GM21515 (cell line): ENCODE results near the gene PLEKHG3.

Experiments used
- ATAC-seq: cut with Tn5 transposase; IDR thresholded peaks from one replicate; pipeline ENCODE4 v1.9.1; 2021; ENCODE audit not compliant: unreplicated experiment

The PLEKHG3 gene

DNA sequence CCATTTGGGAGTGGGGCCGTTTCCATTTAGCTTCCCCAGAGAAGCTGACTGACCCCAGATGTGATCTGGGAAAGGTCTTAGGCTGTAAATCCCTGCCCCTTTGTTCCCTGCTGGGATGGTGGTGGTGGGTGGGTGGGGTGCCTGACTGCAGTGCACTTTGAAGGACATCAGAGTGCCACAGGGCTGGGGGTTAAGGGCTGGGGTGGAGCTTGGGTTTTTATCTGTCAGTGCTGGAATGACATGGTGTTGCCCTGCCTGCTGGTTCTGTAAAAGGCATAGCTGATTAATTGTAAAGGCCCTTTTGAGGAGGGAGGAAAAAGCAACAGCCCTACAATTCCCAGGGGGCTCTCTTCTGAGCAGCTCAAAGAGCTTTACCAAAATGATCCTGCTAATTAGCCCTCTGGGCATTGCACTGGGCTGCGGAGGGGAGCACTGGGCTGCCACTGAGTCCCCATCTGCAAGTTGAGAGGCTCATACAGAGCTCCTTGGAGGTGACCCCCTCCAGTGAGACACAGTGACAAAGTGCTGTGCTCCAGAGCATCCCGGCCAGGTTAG, 21.1 kb downstream of the PLEKHG3 start:
- no peak for ATAC-seq

DNA sequence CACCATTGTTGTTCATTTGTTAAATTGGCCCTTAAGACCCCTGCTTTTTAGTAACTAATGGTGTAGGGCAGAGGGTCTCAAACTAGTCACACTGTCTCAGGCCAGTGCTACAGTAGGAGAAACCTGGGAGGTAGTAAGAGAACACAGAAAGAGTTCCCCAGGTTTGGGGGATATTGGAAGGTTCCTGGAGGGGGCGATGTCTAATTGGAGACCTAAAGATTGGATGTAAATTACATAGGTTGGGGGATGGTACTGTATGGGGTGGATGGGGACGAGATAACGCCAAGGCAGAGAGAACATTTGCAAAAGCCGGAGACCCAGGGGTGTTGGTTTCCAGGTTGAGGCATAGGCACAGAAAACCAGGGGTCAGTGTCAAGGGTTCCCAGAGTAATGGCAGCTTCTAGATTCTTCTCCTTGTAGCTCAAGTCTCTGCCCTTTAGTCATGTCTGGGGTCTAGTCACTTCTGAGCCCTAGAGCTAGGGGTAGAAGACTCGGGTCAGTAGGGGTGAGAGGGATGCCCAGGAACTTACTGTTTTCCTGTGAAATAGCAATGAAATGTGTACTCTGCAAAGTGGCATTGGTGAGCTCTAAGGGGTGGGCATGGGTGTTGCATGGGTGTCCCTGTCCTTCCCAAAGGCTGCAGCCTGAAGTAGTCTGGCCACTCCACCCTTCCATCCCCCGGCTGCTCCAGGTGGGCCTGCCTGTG, 21.8 kb downstream of the PLEKHG3 start:
- ATAC-seq: no peak

DNA sequence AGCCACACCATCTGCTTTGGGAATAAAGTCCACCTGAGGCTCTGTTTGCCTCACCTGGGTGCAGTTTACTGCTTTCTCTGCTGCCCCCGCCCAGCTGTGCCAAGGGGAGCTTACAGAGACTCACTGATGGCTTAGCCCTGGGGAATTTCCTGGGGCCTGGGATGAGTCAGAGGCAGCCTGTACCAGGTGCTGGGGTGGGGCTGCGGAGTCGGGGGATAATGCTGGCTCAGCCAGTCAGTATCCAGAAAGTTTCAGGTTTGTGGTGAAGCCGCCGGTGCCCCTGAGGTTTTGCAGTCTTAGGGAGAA, 22.3 kb downstream of the PLEKHG3 start:
- no peak for ATAC-seq

DNA sequence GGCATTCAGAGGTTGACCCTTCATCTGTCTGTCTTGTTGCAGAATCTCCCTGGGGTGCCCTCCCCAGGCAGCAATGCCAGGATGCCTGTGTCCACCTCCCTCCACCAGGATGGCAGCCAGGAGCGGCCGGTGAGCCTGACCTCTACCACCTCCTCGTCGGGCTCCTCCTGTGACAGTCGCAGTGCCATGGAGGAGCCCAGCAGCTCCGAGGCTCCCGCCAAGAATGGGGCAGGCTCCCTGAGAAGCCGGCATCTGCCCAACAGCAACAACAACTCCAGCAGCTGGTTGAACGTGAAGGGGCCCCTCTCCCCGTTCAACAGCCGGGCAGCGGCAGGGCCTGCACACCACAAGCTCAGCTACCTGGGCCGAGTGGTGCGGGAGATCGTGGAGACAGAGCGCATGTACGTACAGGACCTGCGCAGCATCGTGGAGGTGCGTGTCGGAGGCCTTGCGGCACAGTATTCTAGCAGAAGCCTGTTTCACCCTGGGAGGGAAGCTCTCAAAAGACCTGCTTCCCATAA, 23.4 kb downstream of the PLEKHG3 start:
- no peak for ATAC-seq

DNA sequence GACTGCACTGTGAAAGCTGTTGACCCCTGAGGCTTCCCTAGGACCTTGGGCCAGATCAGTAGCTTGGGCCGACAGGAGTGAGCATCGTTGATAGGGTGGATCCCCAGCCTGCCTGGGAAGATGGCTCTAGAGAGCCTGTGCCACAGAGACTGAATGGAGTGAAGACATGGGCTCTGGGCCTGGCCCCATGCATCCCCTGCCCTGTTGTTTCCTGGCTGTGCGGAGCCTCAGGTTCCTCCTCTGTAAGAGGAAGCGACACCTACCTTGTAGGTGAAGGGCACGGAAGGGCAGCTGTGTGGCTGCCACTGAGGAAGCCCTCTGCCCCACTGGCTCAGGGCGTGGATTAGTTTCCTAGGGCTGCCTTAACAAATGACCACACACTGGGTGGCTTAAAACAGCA, 23.9 kb downstream of the PLEKHG3 start:
- ATAC-seq: no peak

DNA sequence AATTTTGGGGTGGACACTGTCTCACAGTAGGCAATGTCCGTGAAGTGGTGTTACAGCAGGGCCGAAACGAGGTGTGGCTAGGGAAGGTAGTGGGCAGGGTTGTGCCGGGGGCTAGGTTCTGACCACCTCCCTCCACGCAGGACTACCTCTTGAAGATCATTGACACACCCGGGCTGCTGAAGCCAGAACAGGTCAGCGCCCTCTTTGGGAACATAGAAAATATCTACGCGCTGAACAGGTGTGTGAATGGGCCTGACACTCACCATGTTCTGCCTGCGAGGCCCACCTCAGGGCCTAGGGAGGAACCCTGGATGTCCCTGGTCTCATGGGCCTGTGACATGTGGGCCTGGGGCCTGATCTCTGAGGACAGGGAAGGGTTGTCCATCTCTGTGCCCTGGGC, 24.6 kb downstream of the PLEKHG3 start:
- no peak for ATAC-seq

DNA sequence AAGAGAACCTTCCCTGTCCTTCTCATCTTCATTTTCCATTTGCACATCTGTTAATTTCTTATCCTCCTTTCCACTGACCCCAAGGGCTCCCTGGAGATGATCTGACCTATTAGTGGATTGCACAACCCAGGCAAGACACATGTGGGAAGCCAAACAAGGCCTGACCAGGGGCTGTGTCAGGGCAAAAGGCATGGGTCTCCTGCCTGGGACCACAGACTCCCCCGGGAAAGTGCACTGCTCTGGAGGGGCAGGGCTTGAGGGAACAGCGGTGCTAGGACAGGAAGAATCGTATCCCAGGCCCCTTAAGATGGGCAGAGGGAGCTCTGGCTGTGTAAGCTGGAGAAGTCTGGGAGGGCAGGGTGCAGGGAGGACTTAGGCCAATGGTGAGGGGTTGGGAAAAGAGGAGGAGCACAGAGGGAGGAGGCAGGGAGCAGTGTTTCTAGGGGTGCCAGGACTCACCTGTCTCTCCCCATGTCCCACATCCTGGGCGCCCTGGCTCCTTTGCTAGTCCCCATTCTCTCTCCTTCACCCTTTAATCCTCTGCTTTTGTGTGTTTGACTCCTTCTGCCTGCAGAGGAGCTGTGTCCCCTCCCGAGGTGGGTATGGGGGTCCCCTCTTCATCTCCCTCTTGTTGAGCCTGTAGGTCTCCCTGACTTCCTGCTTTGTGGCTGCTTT, 25.3 kb downstream of the PLEKHG3 start:
- ATAC-seq: no peak

DNA sequence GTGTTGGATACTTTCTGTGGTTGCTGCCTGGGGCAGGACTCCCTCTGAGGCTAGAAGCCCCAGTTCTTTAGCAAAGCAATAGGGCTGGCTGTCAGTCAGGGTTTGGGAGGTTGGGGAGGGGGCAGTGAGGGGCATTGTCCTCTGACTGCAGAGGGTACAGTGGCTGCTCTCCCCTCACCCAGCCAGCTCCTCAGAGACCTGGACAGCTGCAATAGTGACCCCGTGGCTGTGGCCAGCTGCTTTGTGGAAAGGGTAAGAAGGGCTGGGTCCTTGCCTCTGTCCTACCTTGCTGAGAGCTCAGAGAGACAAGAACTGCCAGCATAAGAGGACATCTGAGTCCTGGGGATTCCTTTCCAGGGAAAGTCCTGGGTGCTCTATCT, 25.8 kb downstream of the PLEKHG3 start:
- no peak for ATAC-seq

DNA sequence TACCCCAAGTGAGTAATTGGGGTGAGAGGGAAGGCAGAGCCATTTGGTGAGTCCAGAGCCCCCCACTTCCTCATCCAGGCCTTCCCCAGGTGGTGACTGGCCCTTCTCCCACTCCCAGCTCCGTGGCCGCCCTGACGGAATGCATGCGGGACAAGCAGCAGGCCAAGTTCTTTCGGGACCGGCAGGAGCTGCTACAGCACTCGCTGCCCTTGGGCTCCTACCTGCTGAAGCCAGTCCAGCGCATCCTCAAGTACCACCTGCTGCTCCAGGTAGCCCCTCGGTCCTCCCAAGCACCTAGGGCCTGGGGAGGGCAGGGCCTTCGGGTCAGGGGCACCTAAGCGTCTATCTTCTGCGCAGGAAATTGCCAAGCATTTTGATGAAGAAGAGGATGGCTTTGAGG, 26.5 kb downstream of the PLEKHG3 start:
- no peak for ATAC-seq

DNA sequence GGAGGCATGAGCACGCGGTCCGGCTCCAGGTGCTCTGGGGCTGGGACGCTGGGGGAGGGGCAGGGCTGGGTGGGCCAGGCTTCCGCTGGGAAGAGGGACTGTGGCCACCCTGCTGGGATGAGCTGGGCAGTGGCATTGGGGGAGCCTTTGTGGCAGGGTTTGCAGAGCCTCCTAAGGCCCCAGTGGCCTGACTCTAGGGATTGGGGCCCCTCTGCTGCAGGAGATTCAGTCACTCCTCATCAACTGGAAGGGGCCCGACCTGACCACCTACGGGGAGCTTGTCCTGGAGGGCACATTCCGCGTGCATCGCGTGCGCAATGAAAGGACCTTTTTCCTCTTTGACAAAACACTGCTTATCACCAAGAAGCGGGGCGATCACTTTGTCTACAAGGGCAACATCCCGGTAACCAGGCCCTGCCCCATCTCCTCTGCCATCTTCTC, 26.9 kb downstream of the PLEKHG3 start:
- no peak for ATAC-seq

DNA sequence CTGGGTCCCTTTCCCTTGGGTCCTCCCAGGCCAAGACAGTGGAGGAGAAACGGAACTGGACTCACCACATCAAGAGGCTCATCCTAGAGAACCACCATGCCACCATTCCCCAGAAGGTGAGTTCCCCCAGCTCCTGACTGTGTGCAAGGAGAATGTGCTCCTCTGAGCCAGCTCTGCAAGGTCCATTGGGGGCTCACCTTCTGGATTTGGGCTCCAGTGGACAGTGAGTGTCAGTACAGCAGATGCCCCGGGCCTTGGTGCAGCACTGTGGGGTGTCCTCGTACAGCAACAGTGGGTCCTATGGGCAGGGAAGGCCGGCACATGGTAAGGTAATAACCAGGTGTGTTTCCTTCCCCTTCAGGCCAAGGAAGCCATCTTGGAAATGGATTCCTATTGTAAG, 27.8 kb downstream of the PLEKHG3 start:
- ATAC-seq: no peak

DNA sequence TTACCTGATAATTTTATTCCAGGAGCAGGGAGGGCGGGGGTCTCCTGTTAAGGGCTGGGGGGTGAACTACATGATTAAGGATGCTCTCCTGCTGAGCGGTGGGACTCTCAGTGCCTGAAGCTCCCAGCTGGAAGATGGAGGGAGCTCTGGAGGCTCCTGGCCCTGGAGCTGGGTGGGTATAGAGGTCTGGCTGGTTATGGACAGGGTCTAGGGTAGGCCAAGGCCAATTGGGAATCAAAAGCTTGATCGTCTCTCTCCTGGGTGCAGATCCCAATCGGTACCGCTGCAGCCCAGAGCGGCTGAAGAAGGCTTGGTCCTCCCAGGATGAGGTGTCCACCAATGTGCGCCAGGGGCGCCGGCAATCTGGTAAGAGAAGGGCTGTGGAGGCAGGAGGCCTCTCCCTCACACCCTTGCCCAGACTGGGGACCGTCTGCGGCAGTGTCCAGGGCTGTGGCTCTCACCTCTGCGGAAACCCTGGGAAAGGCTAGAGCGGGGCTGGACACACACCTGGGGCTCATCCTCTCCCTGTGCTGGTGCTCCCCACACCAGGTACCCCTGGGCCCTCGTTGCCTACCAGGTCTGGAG, 28.4 kb downstream of the PLEKHG3 start:
- no peak for ATAC-seq

DNA sequence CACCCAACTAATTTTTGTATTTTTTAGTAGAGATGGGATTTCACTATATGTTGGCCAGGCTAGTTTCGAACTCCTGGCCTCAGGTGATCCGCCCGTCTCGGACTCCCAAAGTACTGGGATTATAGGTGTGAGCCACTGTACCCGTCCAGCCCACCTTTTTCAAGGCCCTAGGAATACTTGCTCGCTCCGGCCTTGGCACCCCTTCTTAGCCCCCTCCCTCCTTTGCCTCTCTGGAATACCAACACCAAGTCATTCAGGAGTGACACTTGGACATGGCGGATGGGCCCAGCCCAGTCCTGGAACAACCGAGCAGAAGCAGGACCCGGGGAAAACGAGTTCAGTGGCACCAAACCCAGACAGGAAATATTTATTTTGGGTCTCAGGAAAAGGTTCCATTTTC, 29.1 kb downstream of the PLEKHG3 start:
- ATAC-seq: no peak

DNA sequence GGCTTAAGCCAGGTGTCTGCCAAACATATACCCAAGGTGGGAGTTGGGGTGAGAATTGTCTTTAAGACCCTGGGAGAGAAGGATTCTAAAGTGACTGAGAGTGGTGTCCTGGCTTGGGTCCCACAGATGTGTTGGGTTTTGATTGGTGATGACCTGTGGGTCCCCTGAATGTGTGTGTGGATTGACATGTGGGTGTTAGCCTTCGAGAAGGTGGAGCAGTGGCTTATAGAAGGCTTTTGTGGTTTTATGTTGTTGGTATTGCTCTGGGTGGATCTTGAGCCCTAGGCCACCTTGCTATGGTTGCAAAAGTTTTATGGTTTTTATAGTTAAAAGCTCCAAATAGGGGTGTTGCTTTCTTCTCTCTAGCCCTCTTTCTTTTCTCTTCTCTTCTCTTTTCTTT, 29.7 kb downstream of the PLEKHG3 start:
- no peak for ATAC-seq

DNA sequence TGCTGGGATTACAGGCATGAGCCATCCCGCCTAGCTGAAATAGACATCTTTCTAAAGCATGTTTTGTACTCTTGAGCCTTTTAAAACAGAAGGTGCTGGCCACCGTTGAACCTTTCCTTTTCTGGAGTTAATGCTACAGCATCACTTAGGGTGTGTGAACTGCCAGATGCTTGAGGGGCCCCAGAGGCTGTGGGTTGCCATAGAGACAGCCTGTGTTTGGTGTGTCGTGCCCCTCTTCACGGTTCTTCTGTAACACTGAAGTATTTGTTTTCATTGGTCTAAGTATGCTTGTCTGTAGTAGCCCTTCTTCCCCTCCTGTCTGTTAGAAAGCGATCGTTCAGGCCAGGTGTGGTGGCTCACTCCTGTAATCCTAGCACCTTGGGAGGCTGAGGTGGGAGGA, 30.8 kb downstream of the PLEKHG3 start:
- ATAC-seq: no peak

DNA sequence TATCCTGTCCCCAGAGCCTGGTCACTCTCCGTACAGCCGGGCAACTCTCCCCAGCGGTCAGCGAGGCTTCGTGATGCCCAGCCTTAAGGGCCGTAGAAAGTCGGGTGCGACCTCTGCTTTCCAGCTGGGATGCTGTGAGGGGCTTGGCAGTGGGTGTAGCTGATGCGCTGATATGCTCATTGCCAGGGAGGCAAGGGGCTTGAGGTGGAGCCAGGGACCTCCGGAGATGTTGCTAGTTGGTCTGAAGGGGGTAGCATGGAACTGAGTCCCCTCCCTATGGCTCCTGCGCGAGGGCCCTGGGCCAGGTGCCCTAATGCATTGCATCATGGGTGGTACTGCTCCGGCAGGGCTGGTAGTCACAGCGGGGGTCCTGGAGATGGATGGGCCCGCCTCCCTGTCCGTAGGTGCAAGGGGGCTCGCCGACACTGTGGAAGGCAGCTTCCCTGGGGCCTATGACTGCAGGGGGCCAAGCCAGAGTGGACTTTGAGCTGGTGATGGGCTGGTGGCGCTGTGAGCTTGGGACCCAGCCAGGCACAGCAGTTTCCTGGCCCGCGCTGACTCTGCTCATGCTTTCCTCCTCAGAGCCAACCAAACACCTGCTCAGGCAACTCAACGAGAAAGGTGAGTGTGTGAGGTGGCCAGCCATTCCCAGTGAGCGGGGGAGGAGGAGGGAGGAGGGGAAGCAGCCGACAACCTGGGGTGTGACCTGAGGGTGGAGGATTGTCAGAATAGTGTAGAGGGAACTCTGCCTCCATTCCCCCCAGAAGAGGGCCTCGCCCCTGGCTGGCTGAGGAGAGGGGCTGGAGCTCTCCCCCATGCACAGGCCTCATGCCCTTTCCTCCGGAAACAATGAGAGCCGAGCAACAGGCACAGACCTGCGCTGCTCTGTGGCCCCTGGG, 32.3 kb downstream of the PLEKHG3 start:
- no peak for ATAC-seq

DNA sequence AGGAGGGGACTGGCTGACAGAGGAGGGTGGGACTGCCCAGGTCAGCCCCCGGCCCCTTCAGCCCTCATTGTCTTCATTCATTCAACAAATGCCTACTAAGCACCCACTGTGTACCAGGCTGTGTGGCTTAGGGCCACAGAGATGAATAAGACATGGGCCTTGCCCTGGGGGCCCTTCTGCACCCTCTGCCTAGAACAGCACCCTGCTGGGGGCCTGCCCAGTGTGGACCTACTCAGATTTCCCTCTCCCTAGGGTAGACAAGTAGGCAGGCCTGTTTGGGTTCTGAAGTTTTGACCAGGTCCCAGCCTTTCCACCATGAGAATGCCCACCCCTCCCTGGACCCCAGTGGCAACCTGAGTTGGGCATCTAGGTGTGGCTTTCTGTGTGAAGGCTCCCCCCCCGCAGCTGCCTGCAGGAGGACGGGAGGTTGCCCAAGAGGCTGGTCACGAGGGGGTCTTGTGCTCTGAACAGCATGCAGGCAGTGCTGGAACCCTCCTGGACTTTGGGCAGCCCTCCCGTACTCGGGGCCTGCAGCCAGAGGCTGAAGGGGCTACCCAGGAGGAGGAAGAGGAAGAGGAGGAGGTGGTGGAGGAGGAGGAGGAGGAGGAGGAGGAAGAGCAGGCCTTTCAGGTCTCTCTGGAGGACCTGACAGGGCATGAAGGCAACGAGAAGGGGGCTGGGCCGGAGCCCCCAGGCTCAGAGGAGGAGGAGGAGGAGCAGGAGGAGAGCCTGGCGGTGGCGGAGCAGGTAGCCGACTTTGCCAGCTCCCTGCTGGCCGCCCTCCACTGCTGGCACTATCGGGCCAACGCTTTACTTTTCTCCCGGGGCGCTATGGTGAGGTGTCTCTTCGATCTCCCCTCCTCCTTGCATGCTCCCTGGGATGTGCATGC, 33.4 kb downstream of the PLEKHG3 start:
- no peak for ATAC-seq

DNA sequence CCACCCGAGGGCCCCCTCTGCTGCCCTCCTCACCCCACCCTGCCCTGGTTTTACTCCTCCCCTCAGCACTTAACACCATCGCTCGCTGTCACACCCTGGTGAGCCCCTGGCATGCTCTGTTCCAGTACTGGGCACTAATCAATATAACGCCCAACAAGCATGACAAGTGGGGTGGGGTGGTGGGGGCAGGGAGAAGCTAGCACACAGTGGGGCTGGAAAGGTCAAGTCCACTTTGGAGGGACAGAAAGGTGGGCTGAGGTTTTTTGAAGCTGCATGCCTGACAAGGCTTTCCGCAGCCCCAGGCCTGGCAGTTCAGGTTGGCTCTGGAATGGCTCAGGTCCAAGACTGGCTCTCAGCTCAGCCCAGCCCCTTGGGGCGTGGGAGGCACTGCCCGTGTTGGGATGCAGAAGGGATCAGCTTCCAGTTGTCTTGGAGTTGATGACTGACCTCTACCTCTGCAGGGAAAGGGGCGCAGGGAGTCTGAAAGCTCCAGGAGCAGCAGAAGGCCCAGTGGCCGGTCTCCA, 34.1 kb downstream of the PLEKHG3 start:
- ATAC-seq: no peak

DNA sequence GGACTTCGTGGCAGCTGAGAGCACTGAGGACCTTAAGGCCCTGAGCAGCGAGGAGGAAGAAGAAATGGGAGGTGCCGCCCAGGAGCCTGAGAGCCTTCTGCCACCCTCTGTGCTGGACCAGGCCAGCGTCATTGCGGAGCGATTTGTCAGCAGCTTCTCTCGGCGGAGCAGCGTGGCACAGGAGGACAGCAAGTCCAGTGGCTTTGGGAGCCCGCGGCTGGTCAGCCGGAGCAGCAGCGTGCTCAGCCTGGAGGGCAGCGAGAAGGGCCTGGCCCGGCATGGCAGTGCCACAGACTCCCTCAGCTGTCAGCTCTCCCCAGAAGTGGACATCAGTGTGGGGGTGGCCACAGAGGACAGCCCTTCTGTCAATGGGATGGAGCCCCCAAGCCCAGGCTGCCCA, 37.0 kb downstream of the PLEKHG3 start:
- no peak for ATAC-seq

DNA sequence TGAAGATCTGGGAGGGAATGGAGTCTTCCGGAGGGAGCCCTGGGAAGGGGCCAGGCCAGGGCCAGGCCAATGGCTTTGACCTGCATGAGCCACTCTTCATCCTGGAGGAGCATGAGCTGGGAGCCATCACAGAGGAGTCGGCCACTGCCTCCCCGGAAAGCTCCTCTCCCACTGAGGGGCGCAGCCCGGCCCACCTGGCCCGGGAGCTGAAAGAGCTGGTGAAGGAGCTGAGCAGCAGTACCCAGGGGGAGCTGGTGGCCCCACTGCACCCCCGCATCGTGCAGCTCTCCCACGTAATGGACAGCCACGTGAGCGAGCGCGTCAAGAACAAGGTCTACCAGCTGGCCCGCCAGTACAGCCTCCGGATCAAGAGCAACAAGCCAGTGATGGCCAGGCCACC, 37.7 kb downstream of the PLEKHG3 start:
- ATAC-seq: no peak
